ENCODE measurements around the gene EXOC4. TPM values are rescaled to one million over a fixed set of nuclear protein-coding genes. Genes with fewer than 3 reads are reported as not detected.

Gene EXOC4
- total RNA-seq, 1 experiment from 2014 or later = 66.2 TPM

DNA sequence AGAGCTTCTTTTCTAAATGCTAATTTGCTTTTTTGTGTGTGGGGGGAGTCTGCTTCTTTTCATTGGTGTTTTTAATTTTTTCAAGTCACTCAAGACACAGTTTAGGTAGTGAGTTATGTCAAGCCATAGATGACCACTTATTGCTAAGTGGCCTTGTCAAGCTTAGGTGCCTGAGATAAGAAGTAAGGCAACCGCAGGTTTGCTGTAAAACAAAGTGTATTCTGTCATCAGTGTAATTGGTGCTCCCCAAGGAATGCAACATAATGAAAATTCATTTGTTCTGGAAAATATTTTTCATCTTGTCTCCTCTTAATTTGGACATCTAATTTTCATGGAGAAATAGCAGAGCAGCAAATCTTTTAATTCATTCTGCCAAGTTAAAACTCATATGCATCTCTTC, 249.6 kb downstream of the EXOC4 start:
- ChIA-PET POLR2A (no interaction called here), CTCF (no interaction called here)
- Histone ChIP-seq H3K4me1 (no peaks in the 10 kb centered on the region), H3K27me3 (replicated peaks; ENCODE audit: control insufficient read depth, insufficient read depth, low read length) (no peaks in the 10 kb centered on the region), H3K9me3 (no peaks in the 10 kb centered on the region), H3K36me3 (ENCODE audit: control insufficient read depth, insufficient read depth, low read length) (no peaks in the 10 kb centered on the region), H3K4me3 (ENCODE audit: low read depth, low read length) (no peak overlapping the region)
- Mint-ChIP-seq H3K4me3 (ENCODE audit: unreplicated experiment) (no peak overlapping the region), H3K27ac (ENCODE audit: unreplicated experiment) (no peak overlapping the region), H3K4me1 (ENCODE audit: low read depth, unreplicated experiment) (no peaks in the 10 kb centered on the region), H3K9me3 (ENCODE audit: unreplicated experiment) (no peaks in the 10 kb centered on the region), H3K36me3 (ENCODE audit: insufficient read depth, unreplicated experiment) (no peaks in the 10 kb centered on the region), H3K27me3 (ENCODE audit: insufficient read depth, unreplicated experiment) (no peaks in the 10 kb centered on the region)
- TF ChIP-seq, protein P1, sequence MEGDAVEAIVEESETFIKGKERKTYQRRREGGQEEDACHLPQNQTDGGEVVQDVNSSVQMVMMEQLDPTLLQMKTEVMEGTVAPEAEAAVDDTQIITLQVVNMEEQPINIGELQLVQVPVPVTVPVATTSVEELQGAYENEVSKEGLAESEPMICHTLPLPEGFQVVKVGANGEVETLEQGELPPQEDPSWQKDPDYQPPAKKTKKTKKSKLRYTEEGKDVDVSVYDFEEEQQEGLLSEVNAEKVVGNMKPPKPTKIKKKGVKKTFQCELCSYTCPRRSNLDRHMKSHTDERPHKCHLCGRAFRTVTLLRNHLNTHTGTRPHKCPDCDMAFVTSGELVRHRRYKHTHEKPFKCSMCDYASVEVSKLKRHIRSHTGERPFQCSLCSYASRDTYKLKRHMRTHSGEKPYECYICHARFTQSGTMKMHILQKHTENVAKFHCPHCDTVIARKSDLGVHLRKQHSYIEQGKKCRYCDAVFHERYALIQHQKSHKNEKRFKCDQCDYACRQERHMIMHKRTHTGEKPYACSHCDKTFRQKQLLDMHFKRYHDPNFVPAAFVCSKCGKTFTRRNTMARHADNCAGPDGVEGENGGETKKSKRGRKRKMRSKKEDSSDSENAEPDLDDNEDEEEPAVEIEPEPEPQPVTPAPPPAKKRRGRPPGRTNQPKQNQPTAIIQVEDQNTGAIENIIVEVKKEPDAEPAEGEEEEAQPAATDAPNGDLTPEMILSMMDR (IDR thresholded peaks at IDR 0.05; ENCODE audit: insufficient read depth in 1 of 2, low read depth in 1 of 2, low read length in 1 of 2, severe bottlenecking in 1 of 2, unreplicated experiment in 1 of 2) = no peak
- BruUV-seq (replicated peaks) = no TSS peak
- intact Hi-C loops (cut with micrococcal nuclease; ENCODE audit: unreplicated experiment) = no loop called here
- DNase-seq = no peak

DNA sequence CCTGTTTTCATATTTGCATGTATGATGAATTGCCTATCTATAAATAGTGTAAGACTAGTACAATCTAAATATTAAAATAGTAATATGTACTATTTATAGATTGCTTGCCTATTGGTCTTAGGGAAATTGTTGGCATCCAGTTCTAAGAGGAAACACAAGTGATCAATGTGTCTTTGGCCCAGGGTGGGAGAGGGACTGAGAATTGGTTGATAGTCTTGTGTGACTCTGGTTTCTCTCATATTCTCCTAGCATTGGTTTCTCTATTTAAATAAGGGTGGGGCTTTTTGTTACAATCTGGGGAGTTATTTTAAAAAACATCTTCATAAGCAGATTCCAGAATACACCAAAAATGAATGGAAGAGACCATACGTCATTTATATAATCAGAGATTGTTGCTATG, 250.1 kb downstream of the EXOC4 start:
- Histone ChIP-seq H3K4me3 (ENCODE audit: low read depth, low read length) (no peak overlapping the region), H3K4me1 (no peaks in the 10 kb centered on the region), H3K9me3 (no peaks in the 10 kb centered on the region), H3K27me3 (replicated peaks; ENCODE audit: control insufficient read depth, insufficient read depth, low read length) (no peaks in the 10 kb centered on the region), H3K36me3 (ENCODE audit: control insufficient read depth, insufficient read depth, low read length) (no peaks in the 10 kb centered on the region)
- H3K4me1 Mint-ChIP-seq (ENCODE audit: low read depth, unreplicated experiment) = no peaks in the 10 kb centered on the region
- H3K27me3 Mint-ChIP-seq (ENCODE audit: insufficient read depth, unreplicated experiment) = no peaks in the 10 kb centered on the region
- BruUV-seq (replicated peaks) = no TSS peak
- H3K27ac Mint-ChIP-seq (ENCODE audit: unreplicated experiment) = no peak overlapping the region
- H3K4me3 Mint-ChIP-seq (ENCODE audit: unreplicated experiment) = no peak overlapping the region
- H3K36me3 Mint-ChIP-seq (ENCODE audit: insufficient read depth, unreplicated experiment) = no peaks in the 10 kb centered on the region
- TF ChIP-seq, protein P1 (IDR thresholded peaks at IDR 0.05; ENCODE audit: insufficient read depth in 1 of 2, low read depth in 1 of 2, low read length in 1 of 2, severe bottlenecking in 1 of 2, unreplicated experiment in 1 of 2) = no peak
- DNase-seq = no peak
- ChIA-PET POLR2A (no interaction called here), CTCF (no interaction called here)
- intact Hi-C loops (cut with micrococcal nuclease; ENCODE audit: unreplicated experiment) = no loop called here
- H3K9me3 Mint-ChIP-seq (ENCODE audit: unreplicated experiment) = no peaks in the 10 kb centered on the region

DNA sequence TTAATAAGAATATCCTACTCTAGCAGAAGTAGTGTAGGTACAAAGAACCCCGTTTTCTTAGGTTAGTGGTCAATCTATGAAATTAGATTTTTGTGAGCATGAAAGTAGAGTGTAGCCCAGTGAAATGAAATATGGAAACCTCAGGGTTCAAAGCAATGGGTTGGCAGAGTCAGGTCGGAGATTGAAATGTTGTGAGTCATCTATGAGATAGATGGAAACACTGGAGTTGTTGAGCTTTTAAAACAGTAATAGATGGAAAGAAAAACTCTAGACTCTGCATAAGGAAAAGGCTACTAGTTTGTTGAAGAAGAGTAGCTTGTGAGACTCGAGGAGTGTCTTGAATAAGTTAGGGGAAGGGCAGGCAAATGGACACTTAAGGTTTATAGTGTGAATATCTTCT, 251.9 kb downstream of the EXOC4 start:
- peaks cover 4% of the 10 kb centered on the region; the same call in 1 of the 2 replicates for H3K4me1 ChIP-seq
- ChIA-PET CTCF (no interaction called here), POLR2A (no interaction called here)
- no peaks in the 10 kb centered on the region for H3K9me3 Mint-ChIP-seq (ENCODE audit: unreplicated experiment)
- no peaks in the 10 kb centered on the region for H3K27me3 Mint-ChIP-seq (ENCODE audit: insufficient read depth, unreplicated experiment)
- no peak for DNase-seq
- H3K4me1 Mint-ChIP-seq (ENCODE audit: low read depth, unreplicated experiment) = peaks cover 3% of the 10 kb centered on the region
- no TSS peak for BruUV-seq (replicated peaks)
- no peaks in the 10 kb centered on the region for H3K36me3 Mint-ChIP-seq (ENCODE audit: insufficient read depth, unreplicated experiment)
- no peak overlapping the region for H3K27ac Mint-ChIP-seq (ENCODE audit: unreplicated experiment)
- no peaks in the 10 kb centered on the region for H3K27me3 ChIP-seq (replicated peaks; ENCODE audit: control insufficient read depth, insufficient read depth, low read length)
- H3K9me3 ChIP-seq = no peaks in the 10 kb centered on the region
- H3K4me3 ChIP-seq (ENCODE audit: low read depth, low read length) = no peak overlapping the region
- H3K36me3 ChIP-seq (ENCODE audit: control insufficient read depth, insufficient read depth, low read length) = no peaks in the 10 kb centered on the region
- TF ChIP-seq, protein P1 (IDR thresholded peaks at IDR 0.05; ENCODE audit: insufficient read depth in 1 of 2, low read depth in 1 of 2, low read length in 1 of 2, severe bottlenecking in 1 of 2, unreplicated experiment in 1 of 2) = no peak
- intact Hi-C loops (cut with micrococcal nuclease; ENCODE audit: unreplicated experiment) = no loop called here
- no peak overlapping the region for H3K4me3 Mint-ChIP-seq (ENCODE audit: unreplicated experiment)
